Measurements from ENCODE around the gene NMNAT1.
"Not testable (repeated sequence)": the region's sequence is repeated elsewhere in the genome, so short reads cannot be mapped to it uniquely, and the experiment has no call there.

Gene NMNAT1

DNA sequence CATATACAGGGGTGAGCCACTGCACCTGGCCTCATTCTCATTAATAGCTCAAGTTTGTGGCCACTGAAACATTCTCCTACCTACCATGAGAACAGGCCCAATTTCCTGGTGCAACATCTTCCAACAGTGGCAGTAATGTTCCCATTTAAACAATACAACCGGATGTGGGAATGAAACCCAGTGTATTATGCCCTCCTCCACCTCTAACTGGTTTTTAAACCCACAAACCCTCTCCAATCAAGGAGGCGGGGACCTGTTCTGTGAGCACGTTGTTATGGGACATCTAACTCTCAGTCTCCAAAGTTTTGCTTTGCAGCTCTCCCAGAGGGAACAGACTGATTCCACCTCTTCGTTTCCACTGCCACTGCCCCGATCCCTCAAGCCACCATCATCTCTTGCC is 35.8 kb upstream of the NMNAT1 start:
- Histone ChIP-seq H3K27me3 (replicated peaks; ENCODE audit: control insufficient read depth, insufficient read depth, low read length, poor library complexity, severe bottlenecking) (no peaks in the 10 kb centered on the region), H3K4me3 (ENCODE audit: insufficient read depth, low read depth, low read length, poor library complexity, severe bottlenecking) (no peak overlapping the region), H3K36me3 (ENCODE audit: control insufficient read depth, insufficient read depth, low read length) (no peaks in the 10 kb centered on the region), H3K27ac (ENCODE audit: insufficient read depth, low read length, poor library complexity, severe bottlenecking) (no peak overlapping the region), H3K4me1 (ENCODE audit: control insufficient read depth, insufficient read depth, low read length, poor library complexity, severe bottlenecking) (peaks cover 11% of the 10 kb centered on the region), H3K9me3 (ENCODE audit: control insufficient read depth, low read length) (no peaks in the 10 kb centered on the region)
- no peak for DNase-seq

DNA sequence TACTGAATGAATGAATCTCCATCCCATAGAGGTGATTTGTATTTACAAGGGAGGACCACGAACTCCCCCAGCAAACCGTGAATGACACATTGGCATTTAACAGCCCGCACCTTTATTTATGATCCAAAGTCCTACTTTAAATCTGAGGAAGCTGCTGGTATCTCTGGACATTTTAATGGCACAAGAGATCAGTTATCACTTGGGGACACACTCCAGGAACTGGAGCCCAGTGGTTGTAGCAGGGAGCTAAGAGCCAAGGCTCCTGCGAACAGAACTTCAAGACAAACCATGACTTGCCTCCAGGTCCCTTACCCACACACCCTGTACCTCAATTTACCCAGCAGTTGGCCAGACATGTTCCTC is 34.4 kb upstream of the NMNAT1 start:
- DNase-seq, result no peak
- peaks cover 11% of the 10 kb centered on the region for H3K4me1 ChIP-seq (ENCODE audit: control insufficient read depth, insufficient read depth, low read length, poor library complexity, severe bottlenecking)
- no peaks in the 10 kb centered on the region for H3K36me3 ChIP-seq (ENCODE audit: control insufficient read depth, insufficient read depth, low read length)
- no peak overlapping the region for H3K4me3 ChIP-seq (ENCODE audit: insufficient read depth, low read depth, low read length, poor library complexity, severe bottlenecking)
- H3K27ac ChIP-seq (ENCODE audit: insufficient read depth, low read length, poor library complexity, severe bottlenecking), result no peak overlapping the region
- no peaks in the 10 kb centered on the region for H3K27me3 ChIP-seq (replicated peaks; ENCODE audit: control insufficient read depth, insufficient read depth, low read length, poor library complexity, severe bottlenecking)
- no peaks in the 10 kb centered on the region for H3K9me3 ChIP-seq (ENCODE audit: control insufficient read depth, low read length)

DNA sequence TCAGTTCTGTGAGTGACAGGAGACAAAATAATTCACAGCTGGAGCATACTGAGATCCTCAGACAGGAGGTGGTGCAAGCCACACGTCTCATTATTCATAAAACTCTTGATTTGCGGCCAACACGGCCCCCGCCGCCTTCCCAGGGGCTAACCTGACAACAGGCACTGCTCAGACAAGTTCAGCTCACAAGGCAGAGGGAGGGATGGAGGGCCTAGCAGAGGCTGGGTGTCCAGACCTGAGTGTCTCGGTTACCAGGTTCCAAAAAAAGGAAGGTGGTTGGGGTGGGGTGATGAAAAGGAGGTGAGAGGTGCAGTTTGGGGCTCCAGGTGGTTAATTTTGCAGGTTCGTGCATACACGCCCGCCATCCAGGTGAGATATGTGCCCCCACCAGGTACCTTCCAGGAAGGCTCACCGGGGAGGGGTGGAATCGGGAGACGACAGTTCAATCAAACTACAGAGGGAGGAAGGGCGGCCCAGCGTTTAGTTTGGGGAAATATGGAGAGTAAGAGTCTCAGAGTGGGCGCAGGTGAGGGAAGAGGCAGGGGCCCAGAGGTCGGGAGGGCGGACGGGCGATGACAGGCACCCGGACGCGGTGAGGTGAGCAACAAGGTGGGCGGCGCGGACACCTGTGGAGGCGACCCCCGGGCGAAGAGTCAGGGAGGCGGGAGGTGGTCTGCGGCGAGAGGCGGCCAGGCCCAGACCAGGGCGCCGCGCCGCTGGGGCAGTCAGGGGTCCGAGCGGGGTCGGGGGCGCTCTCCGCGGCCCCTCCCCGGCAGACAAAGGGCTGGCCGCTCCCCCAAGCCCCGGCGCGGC is 33.8 kb upstream of the NMNAT1 start:
- DNase-seq, result peak in 2 of 3 donors; percentile 3 to 9
- H3K27ac ChIP-seq (ENCODE audit: insufficient read depth, low read length, poor library complexity, severe bottlenecking), result peak overlapping the region; percentile 21
- peaks cover 11% of the 10 kb centered on the region for H3K4me1 ChIP-seq (ENCODE audit: control insufficient read depth, insufficient read depth, low read length, poor library complexity, severe bottlenecking)
- H3K9me3 ChIP-seq (ENCODE audit: control insufficient read depth, low read length), result no peaks in the 10 kb centered on the region
- no peaks in the 10 kb centered on the region for H3K36me3 ChIP-seq (ENCODE audit: control insufficient read depth, insufficient read depth, low read length)
- peak overlapping the region; percentile 72 for H3K4me3 ChIP-seq (ENCODE audit: insufficient read depth, low read depth, low read length, poor library complexity, severe bottlenecking)
- H3K27me3 ChIP-seq (replicated peaks; ENCODE audit: control insufficient read depth, insufficient read depth, low read length, poor library complexity, severe bottlenecking), result no peaks in the 10 kb centered on the region

DNA sequence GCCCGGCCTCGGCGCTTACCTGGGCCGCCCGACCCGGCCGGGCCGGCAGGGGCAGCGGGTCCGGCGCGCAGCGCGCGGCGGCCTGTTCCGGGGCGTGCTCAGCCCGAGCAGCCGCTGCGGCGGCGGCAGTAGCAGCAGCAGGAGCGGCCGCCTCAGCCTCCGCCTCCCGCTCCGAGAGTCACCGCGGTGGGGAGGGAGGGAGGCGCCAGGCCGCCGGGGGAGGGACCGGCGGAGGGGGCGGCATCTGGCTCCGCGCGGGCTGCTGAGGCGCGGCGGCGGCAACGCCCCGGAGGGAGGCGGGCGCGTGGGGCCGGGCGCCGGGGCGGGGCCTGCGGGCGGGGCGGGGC is 33.2 kb upstream of the NMNAT1 start, which contains the start of gene CTNNBIP1:
Gene CTNNBIP1 (minus strand): TSS at position 194 of the 347 bp plus-strand sequence. CDS start 38,205 bp downstream, outside the sequence.
- H3K4me3 ChIP-seq (ENCODE audit: insufficient read depth, low read depth, low read length, poor library complexity, severe bottlenecking), result peak within 1 kb of the TSS; percentile 72
- H3K36me3 ChIP-seq (ENCODE audit: control insufficient read depth, insufficient read depth, low read length), result no peaks in the 10 kb centered on the region
- DNase-seq, result no peak
- H3K4me1 ChIP-seq (ENCODE audit: control insufficient read depth, insufficient read depth, low read length, poor library complexity, severe bottlenecking), result peaks cover 11% of the 10 kb centered on the region
- peak within 1 kb of the TSS; percentile 64 for H3K27ac ChIP-seq (ENCODE audit: insufficient read depth, low read length, poor library complexity, severe bottlenecking)
- H3K27me3 ChIP-seq (replicated peaks; ENCODE audit: control insufficient read depth, insufficient read depth, low read length, poor library complexity, severe bottlenecking), result no peaks in the 10 kb centered on the region
- no peaks in the 10 kb centered on the region for H3K9me3 ChIP-seq (ENCODE audit: control insufficient read depth, low read length)

DNA sequence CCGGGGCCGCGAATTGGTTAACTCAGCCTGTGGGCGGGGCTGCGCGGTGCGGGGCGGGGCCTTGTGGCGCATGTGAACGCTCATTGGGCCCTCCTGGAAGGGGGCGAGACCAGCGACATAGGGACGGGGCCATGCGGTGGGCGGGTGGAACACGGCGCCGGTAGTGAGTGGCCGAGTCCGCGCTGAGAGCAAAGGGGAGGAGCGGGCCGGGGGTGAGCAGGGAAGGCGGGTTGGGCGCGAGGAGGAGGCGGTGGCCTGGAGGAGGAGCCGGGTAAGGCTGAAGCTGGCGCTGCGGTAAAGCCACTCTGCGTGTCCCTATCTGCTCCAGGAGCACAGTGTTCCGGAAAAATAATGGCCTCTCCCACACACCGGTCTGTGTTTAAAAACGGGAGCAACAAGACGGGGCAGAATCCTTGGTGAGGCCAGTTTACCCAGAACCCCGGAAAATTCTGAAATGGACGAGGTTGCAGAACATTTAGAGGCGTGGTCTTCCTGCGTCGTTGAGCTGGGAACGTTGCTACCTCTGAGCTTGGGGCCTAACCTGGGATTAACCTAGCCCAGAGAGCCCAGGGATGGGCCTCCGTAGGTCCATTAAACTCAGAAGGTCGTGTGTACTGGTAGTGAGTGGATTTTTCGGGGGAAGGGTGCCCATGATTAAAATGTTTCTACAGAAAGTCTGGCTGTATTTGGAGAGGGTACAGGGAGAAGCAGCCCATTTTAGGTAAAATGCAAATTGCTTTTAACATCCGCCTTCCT is 32.7 kb upstream of the NMNAT1 start:
- Histone ChIP-seq H3K4me1 (ENCODE audit: control insufficient read depth, insufficient read depth, low read length, poor library complexity, severe bottlenecking) (peaks cover 11% of the 10 kb centered on the region), H3K36me3 (ENCODE audit: control insufficient read depth, insufficient read depth, low read length) (no peaks in the 10 kb centered on the region), H3K9me3 (ENCODE audit: control insufficient read depth, low read length) (no peaks in the 10 kb centered on the region), H3K27me3 (replicated peaks; ENCODE audit: control insufficient read depth, insufficient read depth, low read length, poor library complexity, severe bottlenecking) (no peaks in the 10 kb centered on the region), H3K4me3 (ENCODE audit: insufficient read depth, low read depth, low read length, poor library complexity, severe bottlenecking) (peak overlapping the region; percentile 59), H3K27ac (ENCODE audit: insufficient read depth, low read length, poor library complexity, severe bottlenecking) (peak overlapping the region; percentile 64)
- peak; percentile 100 for DNase-seq

DNA sequence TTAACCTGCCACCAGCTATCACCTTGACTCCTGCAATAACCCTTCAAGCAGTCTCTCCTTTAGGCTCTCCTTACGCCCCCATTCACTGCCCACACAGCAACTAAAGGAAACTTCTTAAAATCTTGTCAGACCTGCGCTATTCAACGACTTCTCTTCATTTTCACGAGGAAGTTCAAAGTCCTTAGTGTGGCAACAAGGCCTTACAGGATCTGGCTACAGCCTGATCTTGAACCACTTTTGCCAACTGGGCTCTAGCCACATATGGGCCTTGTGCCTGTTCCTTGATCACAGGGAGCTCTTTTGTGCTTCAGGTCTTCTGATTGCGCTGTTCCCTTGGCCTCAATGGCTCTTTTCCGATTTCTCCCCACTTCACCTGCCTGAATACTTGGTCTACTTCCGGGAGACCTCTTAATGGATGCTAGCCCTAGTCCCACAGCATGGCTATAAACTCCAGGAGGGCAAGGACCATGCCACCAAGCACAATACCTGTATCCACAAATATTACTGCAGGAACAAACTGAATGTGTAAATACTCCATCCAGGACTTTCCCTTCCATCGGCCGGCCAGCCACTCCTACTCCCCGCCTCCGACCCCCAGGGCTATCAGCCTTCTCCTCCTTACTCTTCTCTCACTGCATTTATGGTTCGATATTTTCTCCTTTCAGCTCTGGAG is 30.9 kb upstream of the NMNAT1 start:
- no peaks in the 10 kb centered on the region for H3K9me3 ChIP-seq (ENCODE audit: control insufficient read depth, low read length)
- H3K4me3 ChIP-seq (ENCODE audit: insufficient read depth, low read depth, low read length, poor library complexity, severe bottlenecking), result no peak overlapping the region
- no peak overlapping the region for H3K27ac ChIP-seq (ENCODE audit: insufficient read depth, low read length, poor library complexity, severe bottlenecking)
- no peak for DNase-seq
- peaks cover 11% of the 10 kb centered on the region for H3K4me1 ChIP-seq (ENCODE audit: control insufficient read depth, insufficient read depth, low read length, poor library complexity, severe bottlenecking)
- no peaks in the 10 kb centered on the region for H3K36me3 ChIP-seq (ENCODE audit: control insufficient read depth, insufficient read depth, low read length)
- H3K27me3 ChIP-seq (replicated peaks; ENCODE audit: control insufficient read depth, insufficient read depth, low read length, poor library complexity, severe bottlenecking), result no peaks in the 10 kb centered on the region

DNA sequence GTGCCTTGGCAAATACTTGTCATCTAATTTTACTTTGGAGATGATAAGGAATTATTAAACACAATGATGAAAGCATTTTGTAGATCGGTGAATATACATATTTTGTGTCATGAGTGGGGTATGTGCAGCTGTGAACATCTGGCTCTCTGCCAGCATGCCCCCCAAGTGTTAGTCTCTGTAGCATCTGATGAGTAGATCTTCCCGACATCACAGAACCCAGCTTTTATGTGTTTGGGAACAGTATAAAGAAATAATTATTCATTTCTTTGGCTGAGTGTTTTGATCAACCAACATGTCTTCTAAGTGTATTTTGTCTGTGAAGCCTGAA is 28.7 kb upstream of the NMNAT1 start:
- no peak overlapping the region for H3K27ac ChIP-seq (ENCODE audit: insufficient read depth, low read length, poor library complexity, severe bottlenecking)
- DNase-seq, result no peak
- no peak overlapping the region for H3K4me3 ChIP-seq (ENCODE audit: insufficient read depth, low read depth, low read length, poor library complexity, severe bottlenecking)
- no peaks in the 10 kb centered on the region for H3K9me3 ChIP-seq (ENCODE audit: control insufficient read depth, low read length)
- H3K4me1 ChIP-seq (ENCODE audit: control insufficient read depth, insufficient read depth, low read length, poor library complexity, severe bottlenecking), result peaks cover under 1% of the 10 kb centered on the region
- H3K36me3 ChIP-seq (ENCODE audit: control insufficient read depth, insufficient read depth, low read length), result no peaks in the 10 kb centered on the region
- no peaks in the 10 kb centered on the region for H3K27me3 ChIP-seq (replicated peaks; ENCODE audit: control insufficient read depth, insufficient read depth, low read length, poor library complexity, severe bottlenecking)

DNA sequence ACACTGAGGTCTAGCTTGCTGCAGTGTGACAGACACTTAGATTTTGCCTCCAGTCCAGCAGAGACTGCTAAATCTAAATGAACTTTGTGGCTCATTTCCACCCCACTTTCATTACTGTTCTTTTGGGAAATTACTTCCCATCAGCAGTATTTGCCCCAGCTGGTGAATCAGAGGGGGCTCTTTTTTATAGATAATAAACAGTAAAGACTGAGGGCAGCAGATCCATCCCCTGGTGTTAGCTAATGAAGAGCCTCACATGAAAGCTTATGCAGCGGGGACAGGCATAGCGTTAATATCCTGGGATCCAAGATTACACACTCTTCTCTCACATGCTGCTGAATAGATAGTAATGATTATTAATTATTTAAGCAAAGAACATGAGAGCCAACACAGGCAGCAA is 26.8 kb upstream of the NMNAT1 start:
- Histone ChIP-seq H3K27me3 (replicated peaks; ENCODE audit: control insufficient read depth, insufficient read depth, low read length, poor library complexity, severe bottlenecking) (no peaks in the 10 kb centered on the region), H3K9me3 (ENCODE audit: control insufficient read depth, low read length) (no peaks in the 10 kb centered on the region), H3K36me3 (ENCODE audit: control insufficient read depth, insufficient read depth, low read length) (no peaks in the 10 kb centered on the region), H3K4me3 (ENCODE audit: insufficient read depth, low read depth, low read length, poor library complexity, severe bottlenecking) (no peak overlapping the region), H3K4me1 (ENCODE audit: control insufficient read depth, insufficient read depth, low read length, poor library complexity, severe bottlenecking) (no peaks in the 10 kb centered on the region), H3K27ac (ENCODE audit: insufficient read depth, low read length, poor library complexity, severe bottlenecking) (no peak overlapping the region)
- no peak for DNase-seq

DNA sequence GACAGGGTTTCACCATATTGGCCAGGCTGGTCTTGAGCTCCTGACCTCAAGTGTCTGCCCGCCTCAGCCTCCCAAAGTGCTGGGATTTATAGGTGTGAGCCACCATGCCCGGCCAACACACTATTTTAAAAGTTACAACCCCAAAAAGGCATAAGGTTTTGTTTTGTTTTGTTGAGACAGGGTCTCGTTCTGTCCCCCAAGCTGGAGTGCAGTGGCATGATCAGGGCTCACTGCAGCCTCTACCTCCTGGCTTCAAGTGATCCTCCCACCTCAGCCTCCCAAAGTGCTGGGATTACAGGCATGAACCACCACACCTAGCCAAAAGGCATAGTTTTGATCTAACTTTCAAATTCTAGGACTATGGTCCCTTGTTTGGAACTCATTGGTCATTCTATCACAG is 25.8 kb upstream of the NMNAT1 start:
- H3K27me3 ChIP-seq (replicated peaks; ENCODE audit: control insufficient read depth, insufficient read depth, low read length, poor library complexity, severe bottlenecking); H3K27ac ChIP-seq (ENCODE audit: insufficient read depth, low read length, poor library complexity, severe bottlenecking); H3K36me3 ChIP-seq (ENCODE audit: control insufficient read depth, insufficient read depth, low read length); H3K9me3 ChIP-seq (ENCODE audit: control insufficient read depth, low read length); H3K4me3 ChIP-seq (ENCODE audit: insufficient read depth, low read depth, low read length, poor library complexity, severe bottlenecking); H3K4me1 ChIP-seq (ENCODE audit: control insufficient read depth, insufficient read depth, low read length, poor library complexity, severe bottlenecking); DNase-seq: not testable (repeated sequence)

DNA sequence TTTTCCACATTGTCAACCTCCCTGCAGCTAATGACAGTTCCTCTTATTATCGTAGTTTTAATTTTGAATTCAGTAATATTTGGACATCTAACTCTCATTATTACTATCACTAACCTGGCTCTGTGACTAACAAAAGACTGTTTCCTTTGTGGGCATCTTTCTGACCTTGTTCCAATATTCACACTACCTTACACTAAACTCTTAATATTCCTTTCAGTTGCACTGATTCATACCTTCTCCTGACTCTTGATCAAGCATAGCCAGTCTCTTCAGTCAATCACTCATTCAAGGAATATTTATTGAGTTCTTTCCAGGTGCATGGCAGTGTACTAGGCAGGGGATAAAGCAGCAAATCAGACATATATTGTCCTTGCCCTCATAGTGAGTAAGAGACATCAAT is 25.4 kb upstream of the NMNAT1 start:
- Histone ChIP-seq H3K27me3 (replicated peaks; ENCODE audit: control insufficient read depth, insufficient read depth, low read length, poor library complexity, severe bottlenecking) (no peaks in the 10 kb centered on the region), H3K9me3 (ENCODE audit: control insufficient read depth, low read length) (no peaks in the 10 kb centered on the region), H3K36me3 (ENCODE audit: control insufficient read depth, insufficient read depth, low read length) (no peaks in the 10 kb centered on the region), H3K4me3 (ENCODE audit: insufficient read depth, low read depth, low read length, poor library complexity, severe bottlenecking) (no peak overlapping the region), H3K4me1 (ENCODE audit: control insufficient read depth, insufficient read depth, low read length, poor library complexity, severe bottlenecking) (no peaks in the 10 kb centered on the region), H3K27ac (ENCODE audit: insufficient read depth, low read length, poor library complexity, severe bottlenecking) (no peak overlapping the region)
- no peak for DNase-seq

Data from effector memory CD4-positive, alpha-beta T cell (primary cell).